CD14-positive monocyte (primary cell): ENCODE data around the gene KIF5C. TPM values are rescaled to one million over a fixed set of nuclear protein-coding genes. Genes with fewer than 3 reads are reported as not detected.
A peak's percentile ranks its signal among the peaks of the same experiment; 100 is the strongest.

Experiments
- DNase-seq, 3 donors: peaks; one replicate each; pipeline ENCODE4 v3.0.0-alpha.2; 2011 to 2022
- H2AFZ ChIP-seq: 2 replicates; pipeline ENCODE4 v1.6.0; 2012; ENCODE audit warnings: mild to moderate bottlenecking, low read depth, low read length, inconsistent platforms; ENCODE audit not compliant: insufficient read depth, poor library complexity, severe bottlenecking
- H3K27ac ChIP-seq, 2 donors: 1 replicate in 1 of 2; 2 replicates in 1 of 2; pipeline ENCODE4 v1.5.1; 2012 to 2013; ENCODE audit warnings: low read length in 2 of 2, control low read depth in 1 of 2, inconsistent platforms in 1 of 2, low read depth in 1 of 2, mild to moderate bottlenecking in 1 of 2
- H3K27me3 ChIP-seq, 2 donors: one replicate each; pipeline versions ENCODE4 v1.6.0 to v1.6.1; 2011 to 2013; ENCODE audit warnings: low read length in 2 of 2; ENCODE audit not compliant: control insufficient read depth in 2 of 2, insufficient read depth in 2 of 2
- H3K36me3 ChIP-seq, 2 donors: replicated peaks in 1 of 2; 1 replicate in 1 of 2; 2 replicates in 1 of 2; pipeline versions ENCODE4 v1.5.1 to v1.6.1; 2012 to 2013; ENCODE audit warnings: low read length in 2 of 2, control low read depth in 1 of 2, inconsistent platforms in 1 of 2, mild to moderate bottlenecking in 1 of 2; ENCODE audit not compliant: insufficient read depth in 2 of 2, control insufficient read depth in 1 of 2
- H3K4me1 ChIP-seq, 2 donors: 1 replicate in 1 of 2; 2 replicates in 1 of 2; pipeline versions ENCODE4 v1.5.1 to v1.6.1; 2012 to 2013; ENCODE audit warnings: low read length in 2 of 2, control low read depth in 1 of 2, inconsistent platforms in 1 of 2, mild to moderate bottlenecking in 1 of 2, moderate library complexity in 1 of 2; ENCODE audit not compliant: insufficient read depth in 2 of 2, control insufficient read depth in 1 of 2
- H3K4me2 ChIP-seq: replicated peaks from 2 replicates; pipeline ENCODE3; 2012; ENCODE audit warnings: low read length, moderate library complexity, mild to moderate bottlenecking; ENCODE audit not compliant: poor library complexity, severe bottlenecking; ENCODE audit errors: extremely low read depth
- H3K4me3 ChIP-seq, 3 experiments: fragments of 200-600 bp in 1 of 3; sonication (generic) in 1 of 3; replicated peaks in 1 of 3; 1 replicate in 2 of 3; 2 replicates in 1 of 3; pipeline ENCODE4 v1.5.1; 2011 to 2013; ENCODE audit warnings: low read length in 3 of 3, mild to moderate bottlenecking in 3 of 3, control low read depth in 2 of 3, low read depth in 2 of 3, inconsistent platforms in 1 of 3, moderate library complexity in 1 of 3
- H3K79me2 ChIP-seq: 2 replicates; pipeline ENCODE4 v1.6.0; 2012; ENCODE audit warnings: mild to moderate bottlenecking, control low read depth, inconsistent platforms, low read length, moderate library complexity; ENCODE audit not compliant: insufficient read depth
- H3K9ac ChIP-seq: 2 replicates; pipeline ENCODE4 v1.6.0; 2017; ENCODE audit warnings: low read length, mild to moderate bottlenecking; ENCODE audit not compliant: insufficient read depth, poor library complexity, severe bottlenecking
- H3K9me3 ChIP-seq, 2 donors: replicated peaks in 1 of 2; 1 replicate in 1 of 2; 2 replicates in 1 of 2; pipeline versions ENCODE4 v1.5.1 to v1.6.1; 2012 to 2013; ENCODE audit warnings: low read length in 2 of 2, control low read depth in 1 of 2; ENCODE audit not compliant: control insufficient read depth in 1 of 2, insufficient read depth in 1 of 2
- H4K20me1 ChIP-seq: 2 replicates; pipeline ENCODE4 v1.6.0; 2012; ENCODE audit warnings: mild to moderate bottlenecking, low read length, control low read depth, moderate library complexity; ENCODE audit not compliant: insufficient read depth
- H3K27ac Mint-ChIP-seq, 7 donors: one replicate each; pipeline ENCODE4 v1.8.0; 2020; ENCODE audit warnings: mild to moderate bottlenecking in 7 of 7, mixed read lengths in 7 of 7, moderate library complexity in 6 of 7, inconsistent platforms in 2 of 7
- H3K27me3 Mint-ChIP-seq, 3 donors: one replicate each; pipeline ENCODE4 v1.8.0; 2021 to 2022; ENCODE audit warnings: low read depth in 3 of 3, mild to moderate bottlenecking in 3 of 3, mixed read lengths in 3 of 3, moderate library complexity in 3 of 3, inconsistent platforms in 1 of 3
- H3K36me3 Mint-ChIP-seq, 2 donors: one replicate each; pipeline ENCODE4 v1.8.0; 2020; ENCODE audit warnings: mixed read lengths in 2 of 2, inconsistent platforms in 1 of 2, mild to moderate bottlenecking in 1 of 2
- H3K4me1 Mint-ChIP-seq: one replicate; pipeline ENCODE4 v1.8.0; 2020; ENCODE audit warnings: mild to moderate bottlenecking, mixed read lengths
- H3K4me3 Mint-ChIP-seq, 2 donors: one replicate each; pipeline ENCODE4 v1.8.0; 2020; ENCODE audit warnings: mild to moderate bottlenecking in 2 of 2, mixed read lengths in 2 of 2, moderate library complexity in 1 of 2
- H3K9me3 Mint-ChIP-seq, 7 donors: one replicate each; pipeline ENCODE4 v1.8.0; 2020 to 2022; ENCODE audit warnings: mixed read lengths in 7 of 7, mild to moderate bottlenecking in 6 of 7, moderate library complexity in 6 of 7, inconsistent platforms in 2 of 7
- CTCF ChIP-seq: fragments of 200-600 bp; IDR thresholded peaks from one replicate; pipeline ENCODE4 v1.8.0; 2022; ENCODE audit warnings: antibody characterized with exemption, mild to moderate bottlenecking
- WGBS: methylation state at CpG from one replicate; pipeline ENCODE4 v1.1.5; 2013; ENCODE audit warnings: missing lambda C conversion rate; ENCODE audit not compliant: insufficient coverage; 5-methylcytosine and 5-hydroxymethylcytosine counted together
- intact Hi-C, 2 donors: fragments of 100-400 bp; cut with micrococcal nuclease; formaldehyde crosslinking; loops; one replicate each; pipeline versions ENCODE4 v1.15.0 to v1.15.1; 2023
- polyA plus RNA-seq, 3 donors: library from polyadenylated mRNA; depleted of rRNA in 1 of 3; unstranded in 2 of 3; stranded (reverse) in 1 of 3; fragments of 300-500 nt in 2 of 3; fragments of >200 nt in 1 of 3; fragmentation: Illumina TruSeq in 2 of 3; gene quantifications; 1 replicate in 2 of 3; 2 replicates in 1 of 3; pipeline ENCODE4 v1.2.3, GENCODE V29; 2012 to 2021

The KIF5C gene
- polyA plus RNA-seq, 3 donors = 0.04 TPM; not detected in 2

- H3K4me1 Mint-ChIP-seq = peaks cover 15% of the 10 kb centered on the region
- Histone ChIP-seq H3K9ac (peak overlapping the region; percentile 30), H3K4me3 (peak overlapping the region in 1 of 3 experiments; percentile 59), H3K4me1 (peaks cover 13 to 14% of the 10 kb centered on the region in 2 donors), H3K36me3 (no peaks in the 10 kb centered on the region), H4K20me1 (no peaks in the 10 kb centered on the region), H3K9me3 (peaks cover 0 to 24% of the 10 kb centered on the region in 2 donors), H3K27ac (no peak overlapping the region), H3K79me2 (no peaks in the 10 kb centered on the region), H3K4me2 (peak overlapping the region; percentile 57), H2AFZ (peak overlapping the region; percentile 37), H3K27me3 (peaks cover 36 to 48% of the 10 kb centered on the region in 2 donors)
- intact Hi-C loops = no loop called here
- peaks cover under 1 to 16% (median 8%) of the 10 kb centered on the region in 7 donors for H3K9me3 Mint-ChIP-seq
- no peak for TF ChIP-seq CTCF
- DNase-seq = no peak
- no peak overlapping the region for H3K27ac Mint-ChIP-seq
- H3K36me3 Mint-ChIP-seq = peaks cover 0 to 1% of the 10 kb centered on the region in 2 donors
- under 1% methylated on average over 28 of the region's 34 CpGs for WGBS
- peak overlapping the region; percentile 65 to 89 for H3K4me3 Mint-ChIP-seq
- peaks cover 43 to 51% (median 44%) of the 10 kb centered on the region in 3 donors for H3K27me3 Mint-ChIP-seq
Measured at GRCh38 chr2:148888003-148888501, 13.0 kb downstream of the KIF5C start.

- Mint-ChIP-seq H3K27me3 (peaks cover 40 to 51% (median 44%) of the 10 kb centered on the region in 3 donors), H3K4me3 (no peak overlapping the region), H3K4me1 (peaks cover 15% of the 10 kb centered on the region), H3K27ac (no peak overlapping the region), H3K9me3 (peaks cover 7 to 19% (median 14%) of the 10 kb centered on the region in 7 donors), H3K36me3 (peaks cover 0 to 1% of the 10 kb centered on the region in 2 donors)
- Histone ChIP-seq H4K20me1 (no peaks in the 10 kb centered on the region), H3K4me2 (no peak overlapping the region), H3K27ac (no peak overlapping the region), H3K4me3 (no peak overlapping the region), H3K36me3 (no peaks in the 10 kb centered on the region), H3K4me1 (peaks cover 13 to 14% of the 10 kb centered on the region in 2 donors), H3K9ac (no peak overlapping the region), H2AFZ (no peak overlapping the region), H3K27me3 (peaks cover 36 to 46% of the 10 kb centered on the region in 2 donors), H3K79me2 (no peaks in the 10 kb centered on the region), H3K9me3 (peaks cover 0 to 27% of the 10 kb centered on the region in 2 donors)
- intact Hi-C loops = no loop called here
- DNase-seq = no peak
- TF ChIP-seq CTCF = no peak
Measured at GRCh38 chr2:148888986-148889385, 14.0 kb downstream of the KIF5C start.
